K562 (cell line): ENCODE results near the gene EXOC6. TPM values are rescaled to one million over a fixed set of nuclear protein-coding genes. Genes with fewer than 3 reads are reported as not detected.
A peak's percentile ranks its signal among the peaks of the same experiment; 100 is the strongest.

ENCODE experiments used
- FOSL1 ChIP-seq: fragments of 200-800 bp; sonication (Bioruptor generic); conservative IDR thresholded peaks from 2 replicates; pipeline ENCODE4 v1.6.1; 2016; ENCODE audit warnings: missing genetic modification characterization, missing compliant biosample characterization
- FOXM1 ChIP-seq, 2 experiments: fragments of 450-650 bp in 1 of 2; sonication (generic) in 1 of 2; formaldehyde crosslinking in 1 of 2; IDR thresholded peaks; 2 replicates each; pipeline versions ENCODE4 v1.6.1 to v1.9.0; 2017 to 2022; ENCODE audit warnings: low read depth in 2 of 2, mild to moderate bottlenecking in 2 of 2, missing genetic modification reagents in 1 of 2, moderate library complexity in 1 of 2
- HDAC2 ChIP-seq: fragments of 450-650 bp; IDR thresholded peaks from 2 replicates; pipeline ENCODE4 v1.6.1; 2016; ENCODE audit warnings: mild to moderate bottlenecking
- HNRNPUL1 ChIP-seq: fragments of 200-400 bp; formaldehyde crosslinking; IDR thresholded peaks from 2 replicates; pipeline ENCODE4 v1.6.1; 2017; ENCODE audit warnings: low read length
- NBN ChIP-seq: fragments of 450-650 bp; IDR thresholded peaks from 2 replicates; pipeline ENCODE4 v1.6.1; 2016; ENCODE audit warnings: low read depth, mild to moderate bottlenecking
- PCBP2 ChIP-seq: fragments of 200-400 bp; formaldehyde crosslinking; IDR thresholded peaks from 2 replicates; pipeline ENCODE4 v1.6.1; 2018; ENCODE audit warnings: low read length, low read depth, mild to moderate bottlenecking, moderate library complexity; ENCODE audit not compliant: poor library complexity, severe bottlenecking
- STAT5A ChIP-seq: IDR thresholded peaks from 2 replicates; pipeline ENCODE4 v1.6.1; 2012; ENCODE audit warnings: low read length, inconsistent platforms, borderline replicate concordance
- TCF3 ChIP-seq: sonication (generic); formaldehyde crosslinking; IDR thresholded peaks from 2 replicates; pipeline ENCODE4 v1.4.0; 2020; ENCODE audit warnings: mild to moderate bottlenecking, missing genetic modification reagents
- THRAP3 ChIP-seq: fragments of 450-650 bp; IDR thresholded peaks from 2 replicates; pipeline ENCODE4 v1.6.1; 2016; ENCODE audit warnings: mild to moderate bottlenecking, inconsistent platforms, borderline replicate concordance
- TRIM24 ChIP-seq, 2 experiments: fragments of 450-650 bp; IDR thresholded peaks; 2 replicates each; pipeline ENCODE4 v1.6.1; 2016
- U2AF2 ChIP-seq: fragments of 200-400 bp; formaldehyde crosslinking; optimal IDR thresholded peaks from 2 replicates; pipeline ENCODE3; 2017; ENCODE audit warnings: low read depth, mild to moderate bottlenecking, low read length
- ZFP36 ChIP-seq: fragments of 150-350 bp; IDR thresholded peaks from 2 replicates; pipeline ENCODE4 v1.6.1; 2018; ENCODE audit warnings: low read length, low read depth; ENCODE audit not compliant: partially characterized antibody
- ZNF12 ChIP-seq: sonication (generic); formaldehyde crosslinking; IDR thresholded peaks from 2 replicates; pipeline ENCODE4 v1.4.0; 2020; ENCODE audit warnings: mild to moderate bottlenecking, missing genetic modification reagents
- ZNF41 ChIP-seq: fragments of 250-450 bp; sonication (Bioruptor Pico); conservative IDR thresholded peaks from 2 replicates; pipeline ENCODE4 v1.4.0; 2020; ENCODE audit warnings: mild to moderate bottlenecking
- ZNF57 ChIP-seq: fragments of 450-650 bp; formaldehyde crosslinking; IDR thresholded peaks from 2 replicates; pipeline ENCODE4 v1.4.0; 2020; ENCODE audit warnings: mild to moderate bottlenecking, moderate library complexity
- ZNF707 ChIP-seq: fragments of 250-450 bp; sonication (Bioruptor Pico); conservative IDR thresholded peaks from 2 replicates; pipeline ENCODE4 v1.8.0; 2022; ENCODE audit warnings: inconsistent platforms, mild to moderate bottlenecking, moderate library complexity
- polyA plus RNA-seq, 8 experiments: library from polyadenylated mRNA; depleted of rRNA in 4 of 8; stranded (reverse) in 5 of 8; unstranded in 3 of 8; fragments of >200 nt; fragmentation: Nextera tagmentation in 2 of 8; fragmentation: Illumina TruSeq in 1 of 8; extraction: Ambion mirVana in 2 of 8; extraction: Trizol in 1 of 8; gene quantifications; 2 replicates each; pipeline versions ENCODE4 v1.2.1 to v1.2.3, GENCODE V29; 2011 to 2014; ENCODE audit warnings: inconsistent platforms in 1 of 8, missing spikeins in 1 of 8
- total RNA-seq, 7 experiments: library from RNA; depleted of rRNA in 6 of 7; stranded (reverse); fragments of >200 nt in 6 of 7; fragmentation: Illumina TruSeq in 2 of 7; extraction: Trizol in 2 of 7; gene quantifications; 2 replicates each; pipeline versions ENCODE4 v1.2.1 to v1.2.3, GENCODE V29; 2011 to 2021; ENCODE audit warnings: low replicate concordance in 1 of 7
- TF ChIP-seq, protein P1 (sequence below): fragments of 250-450 bp; sonication (Bioruptor Pico); IDR thresholded peaks from 2 replicates; pipeline ENCODE4 v1.5.1; 2021; ENCODE audit warnings: mild to moderate bottlenecking
- TF ChIP-seq, protein P2 (sequence below): fragments of 250-450 bp; sonication (Bioruptor Pico); IDR thresholded peaks from 2 replicates; pipeline ENCODE4 v1.8.0; 2021; ENCODE audit warnings: moderate library complexity, mild to moderate bottlenecking, inconsistent platforms
- TF ChIP-seq, protein P3 (sequence below): fragments of 450-650 bp; IDR thresholded peaks from 2 replicates; pipeline ENCODE4 v1.6.1; 2017; ENCODE audit warnings: antibody characterized with exemption, mild to moderate bottlenecking
- TF ChIP-seq, protein P4 (sequence below): sonication (generic); formaldehyde crosslinking; IDR thresholded peaks from 2 replicates; pipeline ENCODE4 v1.9.0; 2022; ENCODE audit warnings: mild to moderate bottlenecking, missing genetic modification reagents

The EXOC6 gene
- total and polyA plus RNA-seq, 9 of the 15 experiments (the other 6 are each of a cell fraction or from before 2014, with no cell fraction given): 13.9 to 42.8 (median 24.9) TPM

DNA sequence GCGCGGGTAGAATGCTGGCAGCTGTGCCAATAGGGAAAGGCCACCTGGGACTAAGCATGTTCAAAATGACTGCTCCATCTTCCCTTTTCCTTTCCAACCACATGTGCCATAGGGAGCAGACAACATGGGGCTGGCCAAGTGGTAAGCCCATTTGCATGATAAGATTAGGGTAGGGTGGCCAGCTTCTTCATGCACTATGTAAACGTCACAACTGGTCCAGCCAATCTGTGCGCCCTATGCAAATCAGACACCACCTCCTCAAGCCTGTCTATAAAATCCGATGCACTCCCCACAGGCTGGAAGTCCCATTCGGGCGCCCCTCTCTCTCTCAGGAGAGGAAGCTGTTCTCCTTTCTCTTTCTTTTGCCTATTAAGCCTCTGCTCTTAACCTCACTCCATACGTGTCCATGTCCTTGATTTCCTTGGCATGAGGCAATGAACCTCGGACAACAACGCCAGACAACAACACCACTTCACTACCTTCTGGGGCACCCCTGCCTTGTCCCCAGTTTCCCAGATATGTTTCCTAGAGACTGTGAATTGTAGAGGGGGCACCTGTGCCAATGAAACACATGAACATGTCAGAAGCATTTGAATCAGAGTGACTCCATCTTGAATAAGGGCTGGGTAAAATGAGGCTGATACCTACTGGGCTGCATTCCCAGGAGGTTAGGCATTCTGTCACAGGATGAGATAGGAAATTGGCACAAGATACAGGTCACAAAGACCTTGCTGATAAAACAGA is 19.1 kb upstream of the EXOC6 start (continued):
- TF ChIP-seq FOXM1 (IDR thresholded peaks at IDR 0.05; ENCODE audit: low read depth) (no peak), FOXM1 (CRISPR knock-in tag; IDR thresholded peaks at IDR 0.05; ENCODE audit: low read depth) (no peak), STAT5A (no peak; the same call in 1 of the 2 replicates), FOSL1 (tag) (0 out of 2 replicates have a peak, but pooled peaks have one; percentile 22), ZNF57 (CRISPR knock-in tag) (no peak), TRIM24 (IDR thresholded peaks at IDR 0.05) (peak in 1 of 2 experiments; percentile 28; a peak in 1 of 4 replicates), ZNF707 (no peak), HNRNPUL1 (no peak), U2AF2 (no peak), ZNF41 (CRISPR knock-in tag) (0 out of 2 replicates have a peak, but pooled peaks have one; percentile 2), THRAP3 (peak; percentile 59; the same call in 1 of the 2 replicates), HDAC2 (peak; percentile 17; the same call in 1 of the 2 replicates), PCBP2 (no peak), ZFP36 (no peak), ZNF12 (CRISPR knock-in tag) (no peak), NBN (peak; percentile 35; the same call in 1 of the 2 replicates), TCF3 (no peak)
- TF ChIP-seq, protein P1, sequence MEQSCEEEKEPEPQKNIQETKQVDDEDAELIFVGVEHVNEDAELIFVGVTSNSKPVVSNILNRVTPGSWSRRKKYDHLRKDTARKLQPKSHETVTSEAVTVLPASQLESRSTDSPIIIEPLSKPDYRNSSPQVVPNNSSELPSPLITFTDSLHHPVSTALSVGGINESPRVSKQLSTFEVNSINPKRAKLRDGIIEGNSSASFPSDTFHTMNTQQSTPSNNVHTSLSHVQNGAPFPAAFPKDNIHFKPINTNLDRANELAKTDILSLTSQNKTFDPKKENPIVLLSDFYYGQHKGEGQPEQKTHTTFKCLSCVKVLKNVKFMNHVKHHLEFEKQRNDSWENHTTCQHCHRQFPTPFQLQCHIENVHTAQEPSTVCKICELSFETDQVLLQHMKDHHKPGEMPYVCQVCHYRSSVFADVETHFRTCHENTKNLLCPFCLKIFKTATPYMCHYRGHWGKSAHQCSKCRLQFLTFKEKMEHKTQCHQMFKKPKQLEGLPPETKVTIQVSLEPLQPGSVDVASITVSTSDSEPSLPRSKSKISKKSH (CRISPR knock-in tag): no peak
- TF ChIP-seq, protein P2, sequence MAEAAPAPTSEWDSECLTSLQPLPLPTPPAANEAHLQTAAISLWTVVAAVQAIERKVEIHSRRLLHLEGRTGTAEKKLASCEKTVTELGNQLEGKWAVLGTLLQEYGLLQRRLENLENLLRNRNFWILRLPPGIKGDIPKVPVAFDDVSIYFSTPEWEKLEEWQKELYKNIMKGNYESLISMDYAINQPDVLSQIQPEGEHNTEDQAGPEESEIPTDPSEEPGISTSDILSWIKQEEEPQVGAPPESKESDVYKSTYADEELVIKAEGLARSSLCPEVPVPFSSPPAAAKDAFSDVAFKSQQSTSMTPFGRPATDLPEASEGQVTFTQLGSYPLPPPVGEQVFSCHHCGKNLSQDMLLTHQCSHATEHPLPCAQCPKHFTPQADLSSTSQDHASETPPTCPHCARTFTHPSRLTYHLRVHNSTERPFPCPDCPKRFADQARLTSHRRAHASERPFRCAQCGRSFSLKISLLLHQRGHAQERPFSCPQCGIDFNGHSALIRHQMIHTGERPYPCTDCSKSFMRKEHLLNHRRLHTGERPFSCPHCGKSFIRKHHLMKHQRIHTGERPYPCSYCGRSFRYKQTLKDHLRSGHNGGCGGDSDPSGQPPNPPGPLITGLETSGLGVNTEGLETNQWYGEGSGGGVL: no peak
- TF ChIP-seq, protein P3, sequence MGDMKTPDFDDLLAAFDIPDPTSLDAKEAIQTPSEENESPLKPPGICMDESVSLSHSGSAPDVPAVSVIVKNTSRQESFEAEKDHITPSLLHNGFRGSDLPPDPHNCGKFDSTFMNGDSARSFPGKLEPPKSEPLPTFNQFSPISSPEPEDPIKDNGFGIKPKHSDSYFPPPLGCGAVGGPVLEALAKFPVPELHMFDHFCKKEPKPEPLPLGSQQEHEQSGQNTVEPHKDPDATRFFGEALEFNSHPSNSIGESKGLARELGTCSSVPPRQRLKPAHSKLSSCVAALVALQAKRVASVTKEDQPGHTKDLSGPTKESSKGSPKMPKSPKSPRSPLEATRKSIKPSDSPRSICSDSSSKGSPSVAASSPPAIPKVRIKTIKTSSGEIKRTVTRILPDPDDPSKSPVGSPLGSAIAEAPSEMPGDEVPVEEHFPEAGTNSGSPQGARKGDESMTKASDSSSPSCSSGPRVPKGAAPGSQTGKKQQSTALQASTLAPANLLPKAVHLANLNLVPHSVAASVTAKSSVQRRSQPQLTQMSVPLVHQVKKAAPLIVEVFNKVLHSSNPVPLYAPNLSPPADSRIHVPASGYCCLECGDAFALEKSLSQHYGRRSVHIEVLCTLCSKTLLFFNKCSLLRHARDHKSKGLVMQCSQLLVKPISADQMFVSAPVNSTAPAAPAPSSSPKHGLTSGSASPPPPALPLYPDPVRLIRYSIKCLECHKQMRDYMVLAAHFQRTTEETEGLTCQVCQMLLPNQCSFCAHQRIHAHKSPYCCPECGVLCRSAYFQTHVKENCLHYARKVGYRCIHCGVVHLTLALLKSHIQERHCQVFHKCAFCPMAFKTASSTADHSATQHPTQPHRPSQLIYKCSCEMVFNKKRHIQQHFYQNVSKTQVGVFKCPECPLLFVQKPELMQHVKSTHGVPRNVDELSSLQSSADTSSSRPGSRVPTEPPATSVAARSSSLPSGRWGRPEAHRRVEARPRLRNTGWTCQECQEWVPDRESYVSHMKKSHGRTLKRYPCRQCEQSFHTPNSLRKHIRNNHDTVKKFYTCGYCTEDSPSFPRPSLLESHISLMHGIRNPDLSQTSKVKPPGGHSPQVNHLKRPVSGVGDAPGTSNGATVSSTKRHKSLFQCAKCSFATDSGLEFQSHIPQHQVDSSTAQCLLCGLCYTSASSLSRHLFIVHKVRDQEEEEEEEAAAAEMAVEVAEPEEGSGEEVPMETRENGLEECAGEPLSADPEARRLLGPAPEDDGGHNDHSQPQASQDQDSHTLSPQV: peak; percentile 87
- TF ChIP-seq, protein P4, sequence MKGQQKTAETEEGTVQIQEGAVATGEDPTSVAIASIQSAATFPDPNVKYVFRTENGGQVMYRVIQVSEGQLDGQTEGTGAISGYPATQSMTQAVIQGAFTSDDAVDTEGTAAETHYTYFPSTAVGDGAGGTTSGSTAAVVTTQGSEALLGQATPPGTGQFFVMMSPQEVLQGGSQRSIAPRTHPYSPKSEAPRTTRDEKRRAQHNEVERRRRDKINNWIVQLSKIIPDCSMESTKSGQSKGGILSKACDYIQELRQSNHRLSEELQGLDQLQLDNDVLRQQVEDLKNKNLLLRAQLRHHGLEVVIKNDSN (CRISPR knock-in tag): no peak
